RWPE2 (cell line): Measurements from ENCODE around the gene UBXN7.
A peak's percentile ranks its signal among the peaks of the same experiment; 100 is the strongest.
"Not testable (repeated sequence)": the region's sequence is repeated elsewhere in the genome, so short reads cannot be mapped to it uniquely, and the experiment has no call there.

Experiments used
- ATAC-seq: fragments of 200-7000 bp; cut with Tn5 transposase; 3 replicates; pipeline ENCODE4 v1.9.1; 2021; ENCODE audit warnings: low read depth
- DNase-seq: peaks from one replicate; pipeline ENCODE4 v3.0.0-alpha.2; 2020; ENCODE audit warnings: low spot score
- H3K27ac ChIP-seq: fragments of 450-650 bp; 2 replicates; pipeline ENCODE4 v1.5.1; 2017; ENCODE audit warnings: mild to moderate bottlenecking; ENCODE audit not compliant: poor library complexity, severe bottlenecking
- H3K27me3 ChIP-seq: fragments of 250-450 bp; sonication (Bioruptor Pico); 2 replicates; pipeline ENCODE4 v1.5.1; 2021; ENCODE audit warnings: mild to moderate bottlenecking, moderate library complexity; ENCODE audit not compliant: insufficient read depth, poor library complexity, severe bottlenecking
- H3K36me3 ChIP-seq: fragments of 250-450 bp; sonication (Bioruptor Pico); 2 replicates; pipeline ENCODE4 v1.5.1; 2020; ENCODE audit warnings: low read depth, mild to moderate bottlenecking, moderate library complexity
- H3K4me1 ChIP-seq: fragments of 250-450 bp; sonication (Bioruptor Pico); 2 replicates; pipeline ENCODE4 v1.5.1; 2021; ENCODE audit warnings: mild to moderate bottlenecking, moderate library complexity; ENCODE audit not compliant: insufficient read depth, poor library complexity, severe bottlenecking
- H3K4me3 ChIP-seq: fragments of 250-450 bp; sonication (Bioruptor Pico); 2 replicates; pipeline ENCODE4 v1.5.1; 2021; ENCODE audit warnings: mild to moderate bottlenecking, moderate library complexity; ENCODE audit not compliant: severe bottlenecking
- H3K9me3 ChIP-seq: fragments of 250-450 bp; sonication (Bioruptor Pico); 2 replicates; pipeline ENCODE4 v1.5.1; 2021; ENCODE audit warnings: mild to moderate bottlenecking, moderate library complexity; ENCODE audit not compliant: severe bottlenecking
- TF ChIP-seq, protein P1 (sequence below): fragments of 450-650 bp; IDR thresholded peaks from one replicate; pipeline ENCODE4 v1.5.1; 2017; ENCODE audit warnings: mild to moderate bottlenecking, moderate library complexity; ENCODE audit not compliant: poor library complexity, severe bottlenecking

Gene UBXN7

DNA sequence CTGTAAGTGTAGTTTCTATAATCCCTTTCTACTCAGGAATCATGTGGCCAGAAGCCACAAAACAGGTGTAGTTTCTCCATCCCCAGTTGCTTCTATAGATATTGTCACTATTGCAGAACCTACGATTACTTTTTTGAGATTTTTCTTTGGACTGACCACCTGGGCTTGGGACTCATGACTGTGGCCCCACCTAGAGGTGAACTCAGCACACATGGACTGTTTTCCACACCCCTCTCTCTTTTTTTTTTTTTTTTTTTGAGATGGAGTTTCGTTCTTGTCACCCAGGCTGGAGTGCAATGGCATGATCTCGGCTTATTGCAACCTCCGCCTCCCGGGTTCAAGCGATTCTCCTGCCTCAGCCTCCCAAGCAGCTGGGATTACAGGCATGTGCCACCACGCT lies 13.2 kb upstream of the UBXN7 start:
- not testable (repeated sequence) for ATAC-seq, H3K9me3 ChIP-seq, H3K36me3 ChIP-seq, H3K27me3 ChIP-seq, DNase-seq, H3K4me1 ChIP-seq, H3K27ac ChIP-seq, H3K4me3 ChIP-seq
- TF ChIP-seq, protein P1, sequence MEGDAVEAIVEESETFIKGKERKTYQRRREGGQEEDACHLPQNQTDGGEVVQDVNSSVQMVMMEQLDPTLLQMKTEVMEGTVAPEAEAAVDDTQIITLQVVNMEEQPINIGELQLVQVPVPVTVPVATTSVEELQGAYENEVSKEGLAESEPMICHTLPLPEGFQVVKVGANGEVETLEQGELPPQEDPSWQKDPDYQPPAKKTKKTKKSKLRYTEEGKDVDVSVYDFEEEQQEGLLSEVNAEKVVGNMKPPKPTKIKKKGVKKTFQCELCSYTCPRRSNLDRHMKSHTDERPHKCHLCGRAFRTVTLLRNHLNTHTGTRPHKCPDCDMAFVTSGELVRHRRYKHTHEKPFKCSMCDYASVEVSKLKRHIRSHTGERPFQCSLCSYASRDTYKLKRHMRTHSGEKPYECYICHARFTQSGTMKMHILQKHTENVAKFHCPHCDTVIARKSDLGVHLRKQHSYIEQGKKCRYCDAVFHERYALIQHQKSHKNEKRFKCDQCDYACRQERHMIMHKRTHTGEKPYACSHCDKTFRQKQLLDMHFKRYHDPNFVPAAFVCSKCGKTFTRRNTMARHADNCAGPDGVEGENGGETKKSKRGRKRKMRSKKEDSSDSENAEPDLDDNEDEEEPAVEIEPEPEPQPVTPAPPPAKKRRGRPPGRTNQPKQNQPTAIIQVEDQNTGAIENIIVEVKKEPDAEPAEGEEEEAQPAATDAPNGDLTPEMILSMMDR: peak; percentile 25

DNA sequence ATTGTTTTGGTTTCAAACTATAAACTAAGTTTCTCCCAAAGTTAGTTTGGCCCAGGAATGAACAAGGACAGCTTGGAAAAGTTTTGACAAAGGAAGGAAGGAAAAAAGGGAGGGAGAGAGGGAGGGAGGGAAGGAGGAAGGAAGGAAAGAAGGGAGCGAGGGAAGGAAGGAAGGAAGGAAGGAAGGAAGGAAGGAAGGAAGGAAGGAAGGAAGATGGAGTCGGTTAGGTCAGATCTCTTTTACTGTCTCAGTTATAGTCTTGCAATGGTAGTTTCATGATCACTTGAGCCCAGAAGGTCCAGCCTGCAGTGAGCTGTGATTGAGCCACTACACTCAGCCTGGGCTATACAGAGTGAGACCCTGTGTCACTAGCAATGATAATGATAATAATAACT lies 12.3 kb upstream of the UBXN7 start:
- ATAC-seq (no peak), DNase-seq (no peak)
- H3K4me3 ChIP-seq: no peak overlapping the region
- H3K4me1 ChIP-seq: no peaks in the 10 kb centered on the region
- TF ChIP-seq, protein P1: no peak
- H3K9me3 ChIP-seq: no peaks in the 10 kb centered on the region
- no peaks in the 10 kb centered on the region for H3K27me3 ChIP-seq
- H3K27ac ChIP-seq: no peak overlapping the region
- no peaks in the 10 kb centered on the region for H3K36me3 ChIP-seq

DNA sequence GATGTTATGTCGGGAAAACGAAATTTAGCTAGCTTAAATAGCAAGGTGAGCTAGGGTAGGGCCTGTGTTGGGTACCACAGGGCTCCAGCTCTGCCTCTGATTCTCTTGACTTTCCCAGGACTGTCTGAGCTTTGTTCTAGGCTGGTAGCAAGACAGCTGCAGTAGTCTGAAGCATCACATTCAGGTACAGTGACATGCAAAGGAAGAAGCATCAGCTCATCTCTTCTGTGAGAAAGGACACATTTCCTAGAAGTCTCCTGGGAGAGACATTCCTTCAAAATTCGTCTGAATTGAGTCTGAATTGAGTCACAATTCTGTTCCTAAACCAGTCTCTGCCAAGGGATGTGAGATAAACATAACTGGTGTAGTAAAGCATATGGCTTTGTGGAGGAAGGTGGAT lies 8.5 kb upstream of the UBXN7 start:
- Histone ChIP-seq H3K27ac (no peak overlapping the region), H3K27me3 (no peaks in the 10 kb centered on the region), H3K4me3 (no peak overlapping the region), H3K9me3 (no peaks in the 10 kb centered on the region), H3K36me3 (no peaks in the 10 kb centered on the region), H3K4me1 (no peaks in the 10 kb centered on the region)
- TF ChIP-seq, protein P1: no peak
- ATAC-seq (0 out of 3 replicates have a peak, but pooled peaks have one; percentile 17), DNase-seq (no peak)

DNA sequence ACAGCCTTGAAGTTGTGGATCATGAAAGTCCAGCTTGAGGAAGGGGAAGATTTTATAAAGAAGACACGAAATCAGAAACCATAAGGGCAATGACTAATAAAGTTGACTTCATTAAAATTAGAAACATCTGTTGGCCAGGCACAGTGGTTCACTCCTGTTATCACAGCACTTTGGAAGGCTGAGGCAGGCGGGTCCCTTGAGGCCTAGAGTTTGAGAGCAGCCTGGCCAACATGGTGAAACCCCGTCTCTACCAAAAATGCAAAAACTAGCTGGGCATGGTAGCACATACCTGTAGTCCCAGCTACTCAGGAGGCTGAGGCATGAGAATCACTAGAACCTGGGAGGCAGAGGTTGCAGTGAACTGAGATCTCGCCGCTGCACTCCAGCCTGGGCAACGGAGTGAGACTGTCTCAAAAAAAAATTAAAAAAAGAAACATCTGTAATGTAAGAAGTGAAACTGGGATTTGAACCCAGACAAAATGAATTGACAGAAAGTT lies 7.9 kb upstream of the UBXN7 start:
- TF ChIP-seq, protein P1: no peak
- no peak for ATAC-seq
- DNase-seq: no peak
- H3K27ac ChIP-seq: no peak overlapping the region
- no peaks in the 10 kb centered on the region for H3K9me3 ChIP-seq
- no peaks in the 10 kb centered on the region for H3K36me3 ChIP-seq
- H3K27me3 ChIP-seq: no peaks in the 10 kb centered on the region
- H3K4me3 ChIP-seq: no peak overlapping the region
- H3K4me1 ChIP-seq: no peaks in the 10 kb centered on the region
